ENCODE measurements around the gene KLHL29. TPM values are rescaled to one million over a fixed set of nuclear protein-coding genes. Genes with fewer than 3 reads are reported as not detected.

Gene KLHL29
- total and polyA plus RNA-seq, 4 donors, result 0.29 to 2.3 (median 0.68) TPM

GRCh38 chr2:23528171-23528570 lies 143.2 kb downstream of the KLHL29 start:
- TF ChIP-seq FOXA2 (IDR thresholded peaks at IDR 0.05) (no peak), YY1 (IDR thresholded peaks at IDR 0.05) (no peak), CTCF (IDR thresholded peaks at IDR 0.05; ENCODE audit: low read depth, low read length, missing input control) (no peak), GABPA (IDR thresholded peaks at IDR 0.05 in 1 of 2, conservative IDR thresholded peaks at IDR 0.05 in 1 of 2) (no peak), SP1 (IDR thresholded peaks at IDR 0.05) (no peak), JUND (IDR thresholded peaks at IDR 0.05) (no peak), HNF4G (IDR thresholded peaks at IDR 0.05) (no peak), FOXA1 (IDR thresholded peaks at IDR 0.05) (no peak), HNF4A (conservative IDR thresholded peaks at IDR 0.05) (no peak), TAF1 (conservative IDR thresholded peaks at IDR 0.05) (no peak), RXRA (IDR thresholded peaks at IDR 0.05) (no peak)
- TF ChIP-seq, protein P1, sequence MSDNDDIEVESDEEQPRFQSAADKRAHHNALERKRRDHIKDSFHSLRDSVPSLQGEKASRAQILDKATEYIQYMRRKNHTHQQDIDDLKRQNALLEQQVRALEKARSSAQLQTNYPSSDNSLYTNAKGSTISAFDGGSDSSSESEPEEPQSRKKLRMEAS (IDR thresholded peaks at IDR 0.05), result no peak
- TF ChIP-seq, protein P2, sequence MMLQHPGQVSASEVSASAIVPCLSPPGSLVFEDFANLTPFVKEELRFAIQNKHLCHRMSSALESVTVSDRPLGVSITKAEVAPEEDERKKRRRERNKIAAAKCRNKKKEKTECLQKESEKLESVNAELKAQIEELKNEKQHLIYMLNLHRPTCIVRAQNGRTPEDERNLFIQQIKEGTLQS (IDR thresholded peaks at IDR 0.05), result no peak
- Histone ChIP-seq H3K4me1 (ENCODE audit: control insufficient read depth in 4 of 4, insufficient read depth in 4 of 4, low read length in 3 of 4) (no peaks in the 10 kb centered on the region), H3K36me3 (ENCODE audit: control insufficient read depth in 4 of 4, insufficient read depth in 3 of 4, low read depth in 1 of 4, low read length in 3 of 4) (no peaks in the 10 kb centered on the region), H3K27me3 (ENCODE audit: control insufficient read depth in 4 of 4, insufficient read depth in 4 of 4, low read length in 3 of 4) (no peaks in the 10 kb centered on the region), H3K9ac (ENCODE audit: low read depth in 1 of 2, low read length in 2 of 2) (no peak overlapping the region), H3K9me3 (ENCODE audit: control insufficient read depth in 4 of 4, low read length in 3 of 4) (no peaks in the 10 kb centered on the region), H3K27ac (ENCODE audit: low read depth in 1 of 2, low read length in 2 of 2) (no peak overlapping the region), H3K4me3 (ENCODE audit: low read depth in 1 of 3, low read length in 3 of 3) (no peak overlapping the region)
- 91% methylated on average over 12 of the region's 12 CpGs for WGBS
- DNase-seq (ENCODE audit: low spot score), result no peak

GRCh38 chr2:23528690-23529089 lies 143.7 kb downstream of the KLHL29 start:
- H3K27me3 ChIP-seq (ENCODE audit: control insufficient read depth in 4 of 4, insufficient read depth in 4 of 4, low read length in 3 of 4), result no peaks in the 10 kb centered on the region
- 80% methylated on average over 11 of the region's 11 CpGs for WGBS
- H3K9ac ChIP-seq (ENCODE audit: low read depth in 1 of 2, low read length in 2 of 2), result no peak overlapping the region
- no peaks in the 10 kb centered on the region for H3K9me3 ChIP-seq (ENCODE audit: control insufficient read depth in 4 of 4, low read length in 3 of 4)
- H3K27ac ChIP-seq (ENCODE audit: low read depth in 1 of 2, low read length in 2 of 2), result no peak overlapping the region
- no peaks in the 10 kb centered on the region for H3K4me1 ChIP-seq (ENCODE audit: control insufficient read depth in 4 of 4, insufficient read depth in 4 of 4, low read length in 3 of 4)
- DNase-seq (ENCODE audit: low spot score), result peak; percentile 40
- no peak overlapping the region for H3K4me3 ChIP-seq (ENCODE audit: low read depth in 1 of 3, low read length in 3 of 3)
- no peak for TF ChIP-seq YY1 (IDR thresholded peaks at IDR 0.05)
- no peak for TF ChIP-seq FOXA1 (IDR thresholded peaks at IDR 0.05)
- TF ChIP-seq, protein P1 (IDR thresholded peaks at IDR 0.05), result no peak
- no peak for TF ChIP-seq CTCF (IDR thresholded peaks at IDR 0.05; ENCODE audit: low read depth, low read length, missing input control)
- no peak for TF ChIP-seq ZBTB33 (IDR thresholded peaks at IDR 0.05)
- no peak for TF ChIP-seq HNF4A (conservative IDR thresholded peaks at IDR 0.05)
- no peak for TF ChIP-seq JUND (IDR thresholded peaks at IDR 0.05)
- no peak for TF ChIP-seq EGR1 (IDR thresholded peaks at IDR 0.05; ENCODE audit: low read depth in 2 of 2)
- TF ChIP-seq RXRA (IDR thresholded peaks at IDR 0.05), result no peak
- TF ChIP-seq FOXA2 (IDR thresholded peaks at IDR 0.05), result no peak
- TF ChIP-seq HNF4G (IDR thresholded peaks at IDR 0.05), result no peak
- no peak for TF ChIP-seq RAD21 (IDR thresholded peaks at IDR 0.05)
- no peak for TF ChIP-seq TAF1 (conservative IDR thresholded peaks at IDR 0.05)
- no peak for TF ChIP-seq GABPA (IDR thresholded peaks at IDR 0.05 in 1 of 2, conservative IDR thresholded peaks at IDR 0.05 in 1 of 2)
- TF ChIP-seq, protein P3, sequence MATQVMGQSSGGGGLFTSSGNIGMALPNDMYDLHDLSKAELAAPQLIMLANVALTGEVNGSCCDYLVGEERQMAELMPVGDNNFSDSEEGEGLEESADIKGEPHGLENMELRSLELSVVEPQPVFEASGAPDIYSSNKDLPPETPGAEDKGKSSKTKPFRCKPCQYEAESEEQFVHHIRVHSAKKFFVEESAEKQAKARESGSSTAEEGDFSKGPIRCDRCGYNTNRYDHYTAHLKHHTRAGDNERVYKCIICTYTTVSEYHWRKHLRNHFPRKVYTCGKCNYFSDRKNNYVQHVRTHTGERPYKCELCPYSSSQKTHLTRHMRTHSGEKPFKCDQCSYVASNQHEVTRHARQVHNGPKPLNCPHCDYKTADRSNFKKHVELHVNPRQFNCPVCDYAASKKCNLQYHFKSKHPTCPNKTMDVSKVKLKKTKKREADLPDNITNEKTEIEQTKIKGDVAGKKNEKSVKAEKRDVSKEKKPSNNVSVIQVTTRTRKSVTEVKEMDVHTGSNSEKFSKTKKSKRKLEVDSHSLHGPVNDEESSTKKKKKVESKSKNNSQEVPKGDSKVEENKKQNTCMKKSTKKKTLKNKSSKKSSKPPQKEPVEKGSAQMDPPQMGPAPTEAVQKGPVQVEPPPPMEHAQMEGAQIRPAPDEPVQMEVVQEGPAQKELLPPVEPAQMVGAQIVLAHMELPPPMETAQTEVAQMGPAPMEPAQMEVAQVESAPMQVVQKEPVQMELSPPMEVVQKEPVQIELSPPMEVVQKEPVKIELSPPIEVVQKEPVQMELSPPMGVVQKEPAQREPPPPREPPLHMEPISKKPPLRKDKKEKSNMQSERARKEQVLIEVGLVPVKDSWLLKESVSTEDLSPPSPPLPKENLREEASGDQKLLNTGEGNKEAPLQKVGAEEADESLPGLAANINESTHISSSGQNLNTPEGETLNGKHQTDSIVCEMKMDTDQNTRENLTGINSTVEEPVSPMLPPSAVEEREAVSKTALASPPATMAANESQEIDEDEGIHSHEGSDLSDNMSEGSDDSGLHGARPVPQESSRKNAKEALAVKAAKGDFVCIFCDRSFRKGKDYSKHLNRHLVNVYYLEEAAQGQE (IDR thresholded peaks at IDR 0.05), result no peak
- TF ChIP-seq, protein P2 (IDR thresholded peaks at IDR 0.05), result no peak
- TF ChIP-seq SP1 (IDR thresholded peaks at IDR 0.05), result no peak
- TF ChIP-seq NR2F2 (IDR thresholded peaks at IDR 0.05), result no peak
- no peaks in the 10 kb centered on the region for H3K36me3 ChIP-seq (ENCODE audit: control insufficient read depth in 4 of 4, insufficient read depth in 3 of 4, low read depth in 1 of 4, low read length in 3 of 4)

All from liver (tissue), 9 donors.